ENCODE data around the gene ITGA2B.

ITGA2B gene

DNA sequence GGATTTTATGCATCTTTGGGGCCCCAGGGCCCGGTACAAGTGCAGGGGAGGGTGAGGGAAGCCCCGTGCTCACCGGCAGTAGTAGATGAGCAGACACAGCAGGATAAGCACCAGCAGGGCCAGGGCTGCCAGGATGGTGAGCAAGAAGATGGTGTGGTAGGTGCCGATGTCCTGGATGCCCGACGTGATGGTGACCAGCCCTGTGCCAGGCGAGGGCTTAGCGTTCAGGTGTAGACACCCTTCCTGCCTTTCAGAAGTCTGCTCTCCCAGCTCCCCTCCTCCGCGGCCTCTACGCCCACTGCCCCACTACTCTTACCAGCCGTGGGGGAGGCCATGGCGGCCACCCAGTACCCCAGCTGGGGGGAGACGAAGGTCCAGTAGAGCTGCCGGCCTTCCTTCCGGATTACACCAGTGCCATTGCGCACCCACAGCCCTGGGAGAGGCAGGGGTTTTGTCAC is 33.8 kb downstream of the ITGA2B start:
- in situ Hi-C loops (cut with HindIII; ENCODE audit: low sequenced_read_pairs): no loop called here
- no peak overlapping the region for H3K4me3 ChIP-seq (ENCODE audit: low read depth, low read length)
- TF ChIP-seq, protein P1, sequence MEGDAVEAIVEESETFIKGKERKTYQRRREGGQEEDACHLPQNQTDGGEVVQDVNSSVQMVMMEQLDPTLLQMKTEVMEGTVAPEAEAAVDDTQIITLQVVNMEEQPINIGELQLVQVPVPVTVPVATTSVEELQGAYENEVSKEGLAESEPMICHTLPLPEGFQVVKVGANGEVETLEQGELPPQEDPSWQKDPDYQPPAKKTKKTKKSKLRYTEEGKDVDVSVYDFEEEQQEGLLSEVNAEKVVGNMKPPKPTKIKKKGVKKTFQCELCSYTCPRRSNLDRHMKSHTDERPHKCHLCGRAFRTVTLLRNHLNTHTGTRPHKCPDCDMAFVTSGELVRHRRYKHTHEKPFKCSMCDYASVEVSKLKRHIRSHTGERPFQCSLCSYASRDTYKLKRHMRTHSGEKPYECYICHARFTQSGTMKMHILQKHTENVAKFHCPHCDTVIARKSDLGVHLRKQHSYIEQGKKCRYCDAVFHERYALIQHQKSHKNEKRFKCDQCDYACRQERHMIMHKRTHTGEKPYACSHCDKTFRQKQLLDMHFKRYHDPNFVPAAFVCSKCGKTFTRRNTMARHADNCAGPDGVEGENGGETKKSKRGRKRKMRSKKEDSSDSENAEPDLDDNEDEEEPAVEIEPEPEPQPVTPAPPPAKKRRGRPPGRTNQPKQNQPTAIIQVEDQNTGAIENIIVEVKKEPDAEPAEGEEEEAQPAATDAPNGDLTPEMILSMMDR (IDR thresholded peaks at IDR 0.05; ENCODE audit: low read depth, low read length): no peak

DNA sequence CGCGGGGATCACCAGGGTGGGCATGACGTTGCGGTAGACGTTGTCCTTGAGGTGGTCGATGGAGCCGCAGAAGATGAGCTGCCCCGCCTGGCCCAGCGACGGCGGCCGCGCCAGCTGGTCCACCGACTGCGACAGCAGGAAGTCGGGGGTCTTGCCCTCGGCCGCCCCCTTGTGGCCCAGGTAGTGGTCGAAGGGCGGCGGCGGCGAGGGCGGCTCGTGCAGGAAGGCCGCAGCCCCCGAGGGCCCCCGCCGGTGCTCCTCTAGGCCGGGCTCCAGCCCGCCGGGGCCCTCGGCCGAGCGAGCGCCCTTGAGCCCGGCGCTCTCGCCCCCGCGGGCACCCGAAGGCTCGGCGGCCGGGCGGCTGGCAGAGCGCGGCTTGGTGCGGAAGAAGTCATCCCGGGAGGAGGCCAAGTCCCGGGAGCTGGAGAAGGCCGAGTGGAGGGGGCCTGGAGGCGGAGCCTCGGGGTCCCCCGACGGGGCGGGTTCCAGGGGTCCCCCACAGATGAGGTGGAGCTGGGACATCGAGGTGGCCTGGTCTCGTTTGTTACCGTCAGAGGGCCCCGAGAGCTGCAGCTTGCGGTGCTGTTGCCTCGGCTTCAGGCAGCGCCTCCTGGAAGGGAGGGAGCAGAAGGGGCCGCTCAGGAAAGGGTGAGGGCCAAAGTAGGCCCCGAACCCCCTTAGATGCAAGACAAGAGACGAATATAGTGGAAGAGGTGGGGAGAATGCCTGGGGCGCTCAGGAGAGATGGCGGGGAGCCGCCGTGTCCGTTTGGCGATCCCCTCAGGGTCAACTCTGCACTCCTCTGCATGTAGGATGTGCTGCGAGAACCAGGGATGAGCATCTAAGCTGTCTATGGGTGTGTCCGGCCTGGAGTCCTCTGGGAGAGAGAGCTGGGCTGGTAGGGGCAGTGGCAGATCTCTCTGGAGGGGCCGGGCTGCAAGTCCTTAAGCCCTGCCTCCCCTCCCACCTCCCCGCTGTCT is 34.6 kb downstream of the ITGA2B start:
- in situ Hi-C loops (cut with HindIII; ENCODE audit: low sequenced_read_pairs): no loop called here
- H3K4me3 ChIP-seq (ENCODE audit: low read depth, low read length): no peak overlapping the region
- DNase-seq (ENCODE audit: low read depth, low spot score): no peak
- TF ChIP-seq, protein P1 (IDR thresholded peaks at IDR 0.05; ENCODE audit: low read depth, low read length): peak; percentile 28

More for the DNA sequence above, 33.8 kb downstream of the ITGA2B start:
- DNase-seq (ENCODE audit: low read depth, low spot score): no peak

DNA sequence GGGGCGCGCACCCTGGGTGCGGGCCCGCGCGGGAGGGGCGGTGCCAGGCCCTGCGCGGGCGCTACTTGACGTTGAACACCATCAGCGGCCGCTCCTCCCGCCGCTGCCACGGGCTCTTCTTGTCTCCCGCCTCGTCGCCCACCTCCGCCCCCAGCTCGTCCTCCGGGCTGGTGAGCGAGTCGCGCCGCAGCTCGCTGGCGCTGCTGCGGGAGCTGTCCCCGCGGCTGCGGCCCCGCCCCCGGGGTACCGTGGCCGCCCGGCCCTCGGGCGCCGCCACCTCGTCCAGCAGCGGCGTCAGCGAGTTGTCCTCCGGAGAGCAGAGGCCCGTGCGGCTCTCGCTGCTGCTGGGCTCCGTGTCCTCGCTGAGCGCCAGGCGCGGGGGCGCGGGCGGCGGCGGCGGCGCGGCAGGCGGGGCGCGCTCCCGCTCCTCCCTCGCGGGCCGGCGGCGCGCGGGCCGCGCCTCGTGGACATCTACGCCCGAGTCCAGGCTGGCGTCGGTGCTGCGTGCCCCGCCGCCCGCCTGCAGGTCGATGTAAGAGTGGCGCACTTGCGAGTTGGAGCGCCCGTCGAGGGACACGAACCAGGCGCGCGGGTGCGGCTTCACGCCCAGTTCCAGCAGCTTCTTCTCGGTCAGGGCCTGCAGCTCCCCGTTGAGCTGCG is 35.6 kb downstream of the ITGA2B start:
- no peak for DNase-seq (ENCODE audit: low read depth, low spot score)
- TF ChIP-seq, protein P1 (IDR thresholded peaks at IDR 0.05; ENCODE audit: low read depth, low read length): no peak
- no peak overlapping the region for H3K4me3 ChIP-seq (ENCODE audit: low read depth, low read length)
- in situ Hi-C loops (cut with HindIII; ENCODE audit: low sequenced_read_pairs): no loop called here

DNA sequence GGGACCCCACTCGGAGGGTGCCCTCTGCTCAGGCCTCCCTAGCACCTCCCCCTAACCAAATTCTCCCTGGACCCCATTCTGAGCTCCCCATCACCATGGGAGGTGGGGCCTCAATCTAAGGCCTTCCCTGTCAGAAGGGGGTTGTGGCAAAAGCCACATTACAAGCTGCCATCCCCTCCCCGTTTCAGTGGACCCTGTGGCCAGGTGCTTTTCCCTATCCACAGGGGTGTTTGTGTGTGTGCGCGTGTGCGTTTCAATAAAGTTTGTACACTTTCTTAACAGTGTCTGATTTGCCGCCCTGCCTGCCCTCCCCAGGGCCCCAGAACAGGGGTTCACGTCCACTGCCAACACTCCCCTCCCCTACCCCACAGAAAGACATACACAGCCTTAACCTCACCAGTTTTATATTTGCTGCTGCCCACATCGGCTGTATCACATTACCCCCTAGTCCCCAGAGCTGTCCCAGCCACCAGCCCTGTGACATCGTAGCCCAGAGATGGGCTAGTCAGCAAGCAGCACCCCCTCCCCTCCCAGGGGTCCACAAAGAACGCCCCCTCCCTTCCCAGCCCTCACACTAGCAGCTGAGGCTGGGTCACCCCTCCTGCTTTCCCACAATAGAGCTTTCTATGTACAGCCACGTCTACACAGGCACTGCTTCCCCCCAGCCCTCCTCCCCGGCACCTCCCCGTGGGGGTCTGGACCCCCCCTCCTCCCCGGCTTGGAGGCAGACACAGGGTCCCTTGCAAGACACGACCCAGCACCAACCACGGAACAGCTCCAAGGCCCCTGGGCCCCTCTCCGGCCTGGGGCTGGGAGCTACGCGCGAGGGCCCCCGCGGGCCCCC is 36.4 kb downstream of the ITGA2B start:
- DNase-seq (ENCODE audit: low read depth, low spot score): no peak
- no peak overlapping the region for H3K4me3 ChIP-seq (ENCODE audit: low read depth, low read length)
- in situ Hi-C loops (cut with HindIII; ENCODE audit: low sequenced_read_pairs): no loop called here
- TF ChIP-seq, protein P1 (IDR thresholded peaks at IDR 0.05; ENCODE audit: low read depth, low read length): no peak

DNA sequence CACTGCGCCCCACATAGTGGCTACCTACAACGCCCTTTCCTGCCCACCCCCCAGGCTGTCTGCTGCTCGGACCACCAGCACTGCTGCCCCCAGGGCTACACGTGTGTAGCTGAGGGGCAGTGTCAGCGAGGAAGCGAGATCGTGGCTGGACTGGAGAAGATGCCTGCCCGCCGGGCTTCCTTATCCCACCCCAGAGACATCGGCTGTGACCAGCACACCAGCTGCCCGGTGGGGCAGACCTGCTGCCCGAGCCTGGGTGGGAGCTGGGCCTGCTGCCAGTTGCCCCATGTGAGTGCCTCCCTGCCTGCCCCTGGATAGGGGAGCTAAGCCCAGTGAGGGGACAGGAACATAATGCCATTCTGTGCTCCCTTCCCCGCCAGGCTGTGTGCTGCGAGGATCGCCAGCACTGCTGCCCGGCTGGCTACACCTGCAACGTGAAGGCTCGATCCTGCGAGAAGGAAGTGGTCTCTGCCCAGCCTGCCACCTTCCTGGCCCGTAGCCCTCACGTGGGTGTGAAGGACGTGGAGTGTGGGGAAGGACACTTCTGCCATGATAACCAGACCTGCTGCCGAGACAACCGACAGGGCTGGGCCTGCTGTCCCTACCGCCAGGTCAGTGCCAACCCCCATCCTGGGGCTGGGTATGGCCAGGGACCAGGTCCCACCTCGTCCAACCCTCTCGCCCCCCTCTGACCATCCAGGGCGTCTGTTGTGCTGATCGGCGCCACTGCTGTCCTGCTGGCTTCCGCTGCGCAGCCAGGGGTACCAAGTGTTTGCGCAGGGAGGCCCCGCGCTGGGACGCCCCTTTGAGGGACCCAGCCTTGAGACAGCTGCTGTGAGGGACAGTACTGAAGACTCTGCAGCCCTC is 37.3 kb downstream of the ITGA2B start:
- DNase-seq (ENCODE audit: low read depth, low spot score): no peak
- TF ChIP-seq, protein P1 (IDR thresholded peaks at IDR 0.05; ENCODE audit: low read depth, low read length): no peak
- in situ Hi-C loops (cut with HindIII; ENCODE audit: low sequenced_read_pairs): no loop called here
- H3K4me3 ChIP-seq (ENCODE audit: low read depth, low read length): no peak overlapping the region
